Body of pancreas (tissue), 4 donors: Measurements from ENCODE around the gene NUP214. TPM values are rescaled to one million over a fixed set of nuclear protein-coding genes. Genes with fewer than 3 reads are reported as not detected.

Source experiments
- ATAC-seq: fragments of 150-250 bp; one replicate; pipeline ENCODE4 v1.9.1; 2016
- DNase-seq, 4 donors: peaks; one replicate each; pipeline ENCODE4 v3.0.0-alpha.2; 2019
- H3K27ac ChIP-seq, 4 donors: fragments of 200-600 bp; sonication (generic); 1 replicate in 3 of 4; 2 replicates in 1 of 4; pipeline versions ENCODE4 v1.5.1 to v1.6.1; 2016 to 2019; ENCODE audit warnings: mild to moderate bottlenecking in 1 of 4, mixed read lengths in 1 of 4, moderate library complexity in 1 of 4
- H3K27me3 ChIP-seq, 2 donors: fragments of 200-600 bp; sonication (generic); one replicate each; pipeline ENCODE4 v1.6.0; 2016; ENCODE audit warnings: mild to moderate bottlenecking in 1 of 2
- H3K36me3 ChIP-seq, 2 donors: fragments of 200-600 bp; sonication (generic); replicated peaks in 1 of 2; 2 replicates each; pipeline ENCODE4 v1.5.1; 2016; ENCODE audit warnings: low read depth in 2 of 2; ENCODE audit not compliant: insufficient read depth in 1 of 2
- H3K4me1 ChIP-seq: fragments of 200-600 bp; sonication (generic); one replicate; pipeline ENCODE4 v1.6.0; 2016
- H3K4me3 ChIP-seq, 2 donors: fragments of 200-600 bp; sonication (generic); 1 replicate in 1 of 2; 2 replicates in 1 of 2; pipeline ENCODE4 v1.5.1; 2016 to 2019
- H3K9me3 ChIP-seq, 3 donors: fragments of 200-600 bp; sonication (generic); 1 replicate in 2 of 3; 2 replicates in 1 of 3; pipeline ENCODE4 v1.5.1; 2016
- CTCF ChIP-seq, 7 experiments: fragments of 450-650 bp in 4 of 7; fragments of 200-600 bp in 3 of 7; sonication (generic) in 3 of 7; IDR thresholded peaks; one replicate each; pipeline ENCODE4 v1.5.1; 2016 to 2019; ENCODE audit warnings: antibody characterized with exemption in 7 of 7
- POLR2A ChIP-seq, 3 donors: fragments of 450-650 bp; IDR thresholded peaks; one replicate each; pipeline ENCODE4 v1.6.1; 2016; ENCODE audit warnings: antibody characterized with exemption in 3 of 3, mild to moderate bottlenecking in 2 of 3
- WGBS, 2 donors: methylation state at CpG; one replicate each; pipeline ENCODE4 v1.1.5; 2017; 5-methylcytosine and 5-hydroxymethylcytosine counted together
- intact Hi-C: fragments of 100-400 bp; cut with DNase I; formaldehyde crosslinking; loops from one replicate; pipeline ENCODE4 v1.15.1; 2023
- total RNA-seq, 2 donors: library from RNA; depleted of rRNA; stranded (reverse); fragments of >200 nt; gene quantifications; one replicate each; pipeline ENCODE4 v1.1.0, GENCODE V29; 2016

The NUP214 gene
- total RNA-seq, 2 donors from 2014 or later, result 24.7 to 29.6 TPM

DNA sequence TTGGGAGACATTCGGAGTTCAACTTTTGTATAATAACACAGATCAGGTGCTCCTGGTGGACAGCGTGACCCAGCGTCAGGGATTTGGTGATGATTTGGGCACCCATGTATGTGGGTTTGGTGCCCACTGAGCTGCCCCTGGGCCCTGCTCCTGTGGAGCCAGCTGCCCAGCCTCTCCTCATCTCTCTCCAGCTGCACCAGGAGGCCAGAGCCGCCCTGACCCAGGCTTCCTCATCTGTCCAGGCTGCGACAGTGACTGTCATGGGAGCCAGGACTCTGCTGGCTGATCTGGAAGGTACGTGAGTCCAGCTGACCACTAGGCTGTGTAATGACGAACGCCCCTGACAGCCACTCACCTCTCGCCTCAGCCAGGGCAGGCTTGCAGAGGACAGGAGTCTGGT lies 43.5 kb upstream of the NUP214 start:
- no peak for ATAC-seq
- H3K4me3 ChIP-seq, result no peak overlapping the region
- TF ChIP-seq POLR2A (IDR thresholded peaks at IDR 0.05) (no peak), CTCF (IDR thresholded peaks at IDR 0.05) (no peak)
- intact Hi-C loops, result no loop called here
- 83 to 91% methylated on average over 6 to 9 of the region's 9 CpGs for WGBS, 2 donors
- no peaks in the 10 kb centered on the region for H3K4me1 ChIP-seq
- no peak overlapping the region for H3K27ac ChIP-seq
- no peak for DNase-seq
- no peaks in the 10 kb centered on the region for H3K9me3 ChIP-seq
- no peaks in the 10 kb centered on the region for H3K36me3 ChIP-seq
- no peaks in the 10 kb centered on the region for H3K27me3 ChIP-seq

GRCh38 chr9:131082774-131083512 lies 42.4 kb upstream of the NUP214 start:
- Histone ChIP-seq H3K27me3 (no peaks in the 10 kb centered on the region), H3K4me3 (no peak overlapping the region), H3K27ac (peak overlapping the region in 1 of 4 donors; percentile 30), H3K4me1 (no peaks in the 10 kb centered on the region), H3K9me3 (no peaks in the 10 kb centered on the region), H3K36me3 (no peaks in the 10 kb centered on the region)
- DNase-seq (no peak), ATAC-seq (peak; percentile 24)
- TF ChIP-seq CTCF (IDR thresholded peaks at IDR 0.05) (no peak), POLR2A (IDR thresholded peaks at IDR 0.05) (no peak)
- intact Hi-C loops, result no loop called here
- 66 to 71% methylated on average over 9 to 10 of the region's 11 CpGs for WGBS, 2 donors

DNA sequence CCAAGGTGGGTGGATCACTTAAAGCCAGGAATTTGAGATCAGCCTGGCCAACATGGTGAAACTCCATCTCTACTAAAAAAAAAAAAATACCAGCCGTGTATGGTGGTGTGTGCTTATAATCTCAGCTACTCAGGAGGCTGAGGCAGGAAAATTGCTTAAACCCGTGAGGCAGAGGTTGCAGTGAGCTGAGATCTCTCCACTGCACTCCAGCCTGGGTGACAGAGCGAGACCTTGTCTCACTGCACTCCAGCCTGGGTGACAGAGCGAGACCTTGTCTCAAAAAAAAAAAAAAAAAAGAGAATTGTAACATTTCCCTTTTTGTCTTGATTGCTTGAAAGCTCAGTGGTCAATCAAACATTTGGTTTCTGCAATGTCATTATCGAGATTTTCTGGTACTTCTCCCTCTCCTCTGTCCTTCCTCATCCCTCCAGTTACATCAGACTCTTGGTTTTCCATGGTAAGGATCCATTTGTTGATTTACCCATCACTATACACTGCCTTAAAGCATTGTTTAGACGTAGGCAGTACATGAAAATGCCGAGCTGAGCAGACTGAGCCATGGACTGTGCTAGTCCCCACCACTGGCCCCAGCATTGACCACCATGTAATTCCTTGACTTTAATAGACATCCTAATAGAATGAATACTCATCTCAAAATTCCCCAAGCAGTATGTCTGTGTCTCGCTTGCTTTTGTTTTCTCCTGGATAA lies 40.6 kb upstream of the NUP214 start:
- H3K4me1 ChIP-seq, result no peaks in the 10 kb centered on the region
- ATAC-seq (no peak), DNase-seq (no peak)
- H3K4me3 ChIP-seq, result no peak overlapping the region
- 53 to 64% methylated on average over 8 of the region's 8 CpGs for WGBS, 2 donors
- H3K9me3 ChIP-seq, result no peaks in the 10 kb centered on the region
- H3K27me3 ChIP-seq, result no peaks in the 10 kb centered on the region
- no peaks in the 10 kb centered on the region for H3K36me3 ChIP-seq
- intact Hi-C loops, result no loop called here
- TF ChIP-seq CTCF (IDR thresholded peaks at IDR 0.05) (no peak), POLR2A (IDR thresholded peaks at IDR 0.05) (no peak)
- no peak overlapping the region for H3K27ac ChIP-seq

- Histone ChIP-seq H3K27ac (no peak overlapping the region), H3K4me3 (no peak overlapping the region), H3K27me3 (no peaks in the 10 kb centered on the region), H3K9me3 (no peaks in the 10 kb centered on the region), H3K36me3 (no peaks in the 10 kb centered on the region), H3K4me1 (no peaks in the 10 kb centered on the region)
- intact Hi-C loops, result no loop called here
- TF ChIP-seq POLR2A (IDR thresholded peaks at IDR 0.05), result no peak
- TF ChIP-seq CTCF (IDR thresholded peaks at IDR 0.05), result no peak
- 55 to 66% methylated on average over 11 to 23 of the region's 23 CpGs for WGBS, 2 donors
- DNase-seq (no peak), ATAC-seq (no peak)
These were observed 39.8 kb upstream of the NUP214 start for GRCh38 chr9:131085370-131086122.
